ENCODE results near the gene ISOC1.

GRCh38 chr5:129103397-129103796 is 8.8 kb downstream of the ISOC1 start:
- no peak for TF ChIP-seq CTCF (IDR thresholded peaks at IDR 0.05)
- TF ChIP-seq POLR2A (IDR thresholded peaks at IDR 0.05) = no peak

All from lower leg skin (tissue), 3 donors.